ENCODE data around the gene MEN1.

The MEN1 gene

DNA sequence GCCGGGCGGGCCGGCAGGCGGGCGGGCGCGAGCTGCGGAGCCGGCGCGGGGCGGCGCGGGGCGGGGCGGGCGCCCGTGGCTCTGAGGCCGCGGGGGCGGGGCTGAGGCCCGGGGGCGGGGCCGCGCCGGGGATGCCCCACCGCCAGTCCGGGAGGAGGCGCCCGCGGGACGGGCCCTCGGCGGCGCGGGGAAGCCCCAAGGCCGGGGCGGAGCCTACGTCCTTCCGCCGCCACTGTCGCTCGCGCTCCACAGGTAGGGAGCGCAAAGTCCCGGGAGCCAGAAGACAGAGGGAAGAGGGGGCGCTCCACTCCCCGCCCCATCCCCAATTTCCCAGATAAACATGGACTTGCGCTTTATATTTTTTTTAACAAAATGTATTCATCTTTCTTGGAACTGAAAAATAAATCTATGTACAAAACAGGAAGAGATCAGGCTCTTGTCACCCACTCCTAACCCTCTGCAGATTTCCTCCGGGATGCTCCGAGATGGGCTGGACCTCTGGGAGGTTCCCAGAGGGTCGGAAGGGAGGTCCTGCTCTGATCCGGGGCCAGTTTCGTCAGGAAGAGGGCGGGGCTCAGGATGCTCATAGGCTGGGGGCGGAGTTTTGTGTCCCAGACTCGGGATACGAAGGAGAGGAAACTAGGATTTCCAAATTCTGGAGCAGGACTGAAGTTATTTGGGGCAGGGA, 7.0 kb downstream of the MEN1 start, which contains the start of gene MAP4K2:
Gene MAP4K2 (minus strand): TSS at position 57 of the 688 bp plus-strand sequence. CDS start 65 bp downstream, outside the sequence.
- ChIA-PET POLR2A (interaction anchor here (0.9 to 1.8 kb wide), 3 partner anchors 25 to 332 kb away, joined by 3 to 6 read pairs (median 3); partner anchors contain the start of gene SF1), CTCF (interaction anchor here (0.7 to 1.0 kb wide), 4 partner anchors 9 to 512 kb away, joined by 3 to 5 read pairs (median 3); no protein-coding TSS in a partner anchor)
- peak; percentile 92 for DNase-seq (ENCODE audit: extremely low spot score)
- TF ChIP-seq SUZ12 (IDR thresholded peaks at IDR 0.05): no peak
- no peak for TF ChIP-seq SP1 (IDR thresholded peaks at IDR 0.05)
- no peak for TF ChIP-seq FOXM1 (IDR thresholded peaks at IDR 0.05; ENCODE audit: borderline replicate concordance)
- no peak for TF ChIP-seq HDGF (IDR thresholded peaks at IDR 0.05; ENCODE audit: borderline replicate concordance)
- no peak for TF ChIP-seq ELF4 (IDR thresholded peaks at IDR 0.05)
- TF ChIP-seq, protein P1, sequence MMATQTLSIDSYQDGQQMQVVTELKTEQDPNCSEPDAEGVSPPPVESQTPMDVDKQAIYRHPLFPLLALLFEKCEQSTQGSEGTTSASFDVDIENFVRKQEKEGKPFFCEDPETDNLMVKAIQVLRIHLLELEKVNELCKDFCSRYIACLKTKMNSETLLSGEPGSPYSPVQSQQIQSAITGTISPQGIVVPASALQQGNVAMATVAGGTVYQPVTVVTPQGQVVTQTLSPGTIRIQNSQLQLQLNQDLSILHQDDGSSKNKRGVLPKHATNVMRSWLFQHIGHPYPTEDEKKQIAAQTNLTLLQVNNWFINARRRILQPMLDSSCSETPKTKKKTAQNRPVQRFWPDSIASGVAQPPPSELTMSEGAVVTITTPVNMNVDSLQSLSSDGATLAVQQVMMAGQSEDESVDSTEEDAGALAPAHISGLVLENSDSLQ (IDR thresholded peaks at IDR 0.05): no peak
- no peak for TF ChIP-seq TARDBP (IDR thresholded peaks at IDR 0.05)
- TF ChIP-seq L3MBTL2 (conservative IDR thresholded peaks at IDR 0.05): no peak
- TF ChIP-seq ZNF384 (IDR thresholded peaks at IDR 0.05): no peak
- TF ChIP-seq NFRKB (IDR thresholded peaks at IDR 0.05): no peak
- TF ChIP-seq FOXK2 (IDR thresholded peaks at IDR 0.05): no peak
- TF ChIP-seq BHLHE40 (IDR thresholded peaks at IDR 0.05; ENCODE audit: borderline replicate concordance): no peak
- no peak for TF ChIP-seq FOXA1 (IDR thresholded peaks at IDR 0.05)
- no peak for TF ChIP-seq ARNT (IDR thresholded peaks at IDR 0.05)
- TF ChIP-seq LEF1 (IDR thresholded peaks at IDR 0.05; ENCODE audit: borderline replicate concordance): no peak
- no peak for TF ChIP-seq CTBP1 (IDR thresholded peaks at IDR 0.05; ENCODE audit: borderline replicate concordance)

DNA sequence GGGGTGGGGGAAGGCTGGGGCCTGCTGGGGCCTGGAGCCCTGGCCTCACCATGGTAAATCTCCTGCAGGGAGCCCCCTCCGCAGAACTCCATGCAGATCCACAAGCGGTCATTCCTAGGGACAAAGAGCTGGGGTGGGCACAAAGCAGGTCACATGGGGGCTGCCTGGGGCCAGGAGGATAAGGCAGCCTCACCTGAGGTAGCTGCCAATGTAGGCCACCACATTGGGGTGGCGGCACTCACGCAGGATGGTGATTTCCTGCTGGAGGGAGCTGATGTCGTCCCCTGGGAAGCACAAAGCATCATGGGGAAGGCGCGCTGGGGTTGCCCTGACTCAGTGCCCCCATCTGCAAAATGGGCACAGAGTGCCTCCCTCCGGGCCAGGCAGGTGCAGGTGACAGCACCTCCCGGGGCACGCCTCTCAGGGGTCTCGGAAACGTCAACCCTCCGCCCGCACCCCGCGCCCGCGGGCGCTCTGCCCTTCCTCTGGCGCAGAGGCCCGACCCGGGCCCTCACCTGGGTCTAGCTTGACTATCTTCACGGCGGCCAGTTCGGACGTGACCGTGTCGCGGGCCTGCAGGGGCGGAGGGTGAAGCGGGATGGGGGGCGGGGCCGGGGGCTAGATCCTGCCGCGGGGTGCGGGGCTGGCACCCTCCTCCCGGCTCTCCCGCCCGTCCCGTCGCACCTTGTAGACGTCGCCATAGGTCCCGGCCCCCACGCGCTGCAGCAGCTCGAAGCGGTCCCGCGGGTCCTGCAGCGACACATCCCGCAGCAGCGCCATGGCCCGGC, 7.8 kb downstream of the MEN1 start:
- POLR2A ChIA-PET: interaction anchor here (0.7 to 1.8 kb wide), 4 partner anchors 24 to 332 kb away, joined by 3 to 6 read pairs (median 3); partner anchors contain the start of genes SF1 and ZNHIT2
- peak; percentile 37 for DNase-seq (ENCODE audit: extremely low spot score)
- TF ChIP-seq CTBP1 (IDR thresholded peaks at IDR 0.05; ENCODE audit: borderline replicate concordance) (no peak), NFRKB (IDR thresholded peaks at IDR 0.05) (no peak), LEF1 (IDR thresholded peaks at IDR 0.05; ENCODE audit: borderline replicate concordance) (no peak), FOXK2 (IDR thresholded peaks at IDR 0.05) (no peak), SUZ12 (IDR thresholded peaks at IDR 0.05) (no peak), HDGF (IDR thresholded peaks at IDR 0.05; ENCODE audit: borderline replicate concordance) (no peak), ELF4 (IDR thresholded peaks at IDR 0.05) (no peak)
- CTCF ChIA-PET: interaction anchor here (0.6 to 0.7 kb wide), 2 partner anchors 39 to 513 kb away, joined by 3 read pairs; no protein-coding TSS in a partner anchor

DNA sequence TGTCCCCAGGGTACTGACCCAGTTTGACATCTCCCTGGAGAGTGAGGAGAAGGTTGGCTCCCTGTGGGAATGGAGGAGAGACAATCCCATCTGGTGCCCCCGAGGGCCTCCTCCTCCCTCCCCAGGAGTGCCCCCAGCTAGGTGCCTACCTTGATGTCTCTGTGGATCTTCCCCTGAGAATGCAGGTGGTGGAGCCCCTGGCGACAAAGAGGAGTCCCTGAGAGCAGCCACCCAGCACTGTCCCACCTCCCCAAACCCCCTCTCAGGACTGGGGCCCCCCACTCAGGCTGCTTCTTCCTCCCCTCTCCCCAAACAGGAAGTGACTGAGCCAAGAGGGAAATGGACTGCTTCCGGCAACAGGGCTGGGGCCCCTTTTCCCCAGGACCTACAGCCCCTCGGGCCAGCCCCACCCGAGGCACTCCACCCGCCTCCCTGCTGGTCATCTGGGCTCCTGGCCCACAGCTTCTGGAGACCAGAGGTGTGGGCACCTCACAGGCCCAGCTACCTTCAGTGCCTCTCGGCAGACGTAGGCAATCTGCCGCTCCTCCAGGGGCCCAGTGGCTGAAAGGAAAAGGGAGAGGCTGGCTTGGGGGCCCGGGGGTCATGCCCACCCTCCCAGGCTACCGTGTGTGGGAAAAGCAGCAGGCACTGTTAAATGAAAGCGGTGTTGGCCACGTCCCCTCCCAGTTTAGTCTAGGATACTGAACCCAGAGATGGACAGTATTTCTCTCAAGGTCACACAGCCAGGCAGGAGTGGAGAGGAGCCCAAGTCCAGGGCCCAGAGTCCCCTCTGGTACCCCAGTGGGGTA, 8.6 kb downstream of the MEN1 start:
- POLR2A ChIA-PET: interaction anchor here (1.8 to 2.5 kb wide), 2 partner anchors 23 kb away, joined by 6 to 17 read pairs; partner anchors contain the start of gene SF1
- TF ChIP-seq FOXK2 (IDR thresholded peaks at IDR 0.05): no peak
- TF ChIP-seq CTBP1 (IDR thresholded peaks at IDR 0.05; ENCODE audit: borderline replicate concordance): no peak
- no peak for TF ChIP-seq HDGF (IDR thresholded peaks at IDR 0.05; ENCODE audit: borderline replicate concordance)
- TF ChIP-seq LEF1 (IDR thresholded peaks at IDR 0.05; ENCODE audit: borderline replicate concordance): no peak
- no peak for TF ChIP-seq FOXA1 (IDR thresholded peaks at IDR 0.05)
- CTCF ChIA-PET: no interaction called here
- no peak for DNase-seq (ENCODE audit: extremely low spot score)

GRCh38 chr11:64801158-64801464, 9.2 kb downstream of the MEN1 start:
- POLR2A ChIA-PET: interaction anchor here (2.5 kb wide), 1 partner anchor 22 kb away, joined by 17 read pairs; the partner anchor contains the start of gene SF1
- CTCF ChIA-PET: no interaction called here
- no peak for TF ChIP-seq CTBP1 (IDR thresholded peaks at IDR 0.05; ENCODE audit: borderline replicate concordance)
- TF ChIP-seq LEF1 (IDR thresholded peaks at IDR 0.05; ENCODE audit: borderline replicate concordance): no peak
- no peak for TF ChIP-seq BHLHE40 (IDR thresholded peaks at IDR 0.05; ENCODE audit: borderline replicate concordance)
- TF ChIP-seq FOXK2 (IDR thresholded peaks at IDR 0.05): no peak
- TF ChIP-seq ELF4 (IDR thresholded peaks at IDR 0.05): no peak
- no peak for TF ChIP-seq SUZ12 (IDR thresholded peaks at IDR 0.05)
- TF ChIP-seq NFRKB (IDR thresholded peaks at IDR 0.05): no peak
- TF ChIP-seq HDGF (IDR thresholded peaks at IDR 0.05; ENCODE audit: borderline replicate concordance): no peak
- TF ChIP-seq SP1 (IDR thresholded peaks at IDR 0.05): no peak
- no peak for DNase-seq (ENCODE audit: extremely low spot score)

- CTCF ChIA-PET: no interaction called here
- TF ChIP-seq FOXM1 (IDR thresholded peaks at IDR 0.05; ENCODE audit: borderline replicate concordance) (no peak), NFRKB (IDR thresholded peaks at IDR 0.05) (no peak), L3MBTL2 (conservative IDR thresholded peaks at IDR 0.05) (no peak), SUZ12 (IDR thresholded peaks at IDR 0.05) (no peak), FOXK2 (IDR thresholded peaks at IDR 0.05) (no peak), FOXA1 (IDR thresholded peaks at IDR 0.05) (no peak), CTBP1 (IDR thresholded peaks at IDR 0.05; ENCODE audit: borderline replicate concordance) (no peak), BHLHE40 (IDR thresholded peaks at IDR 0.05; ENCODE audit: borderline replicate concordance) (no peak), LEF1 (IDR thresholded peaks at IDR 0.05; ENCODE audit: borderline replicate concordance) (no peak), SP1 (IDR thresholded peaks at IDR 0.05) (no peak), TARDBP (IDR thresholded peaks at IDR 0.05) (no peak), ARNT (IDR thresholded peaks at IDR 0.05) (no peak), ZNF384 (IDR thresholded peaks at IDR 0.05) (no peak)
- TF ChIP-seq, protein P1 (IDR thresholded peaks at IDR 0.05): no peak
- no peak for DNase-seq (ENCODE audit: extremely low spot score)
- POLR2A ChIA-PET: interaction anchor here (0.9 to 2.5 kb wide), 2 partner anchors 10 to 22 kb away, joined by 3 to 17 read pairs; partner anchors contain the start of genes MEN1 and SF1
Observed at GRCh38 chr11:64800303-64801157, 9.8 kb downstream of the MEN1 start.
